ENCODE data around the gene ZNF506.
"Not testable (repeated sequence)": the region's sequence is repeated elsewhere in the genome, so short reads cannot be mapped to it uniquely, and the experiment has no call there.

Gene ZNF506

DNA sequence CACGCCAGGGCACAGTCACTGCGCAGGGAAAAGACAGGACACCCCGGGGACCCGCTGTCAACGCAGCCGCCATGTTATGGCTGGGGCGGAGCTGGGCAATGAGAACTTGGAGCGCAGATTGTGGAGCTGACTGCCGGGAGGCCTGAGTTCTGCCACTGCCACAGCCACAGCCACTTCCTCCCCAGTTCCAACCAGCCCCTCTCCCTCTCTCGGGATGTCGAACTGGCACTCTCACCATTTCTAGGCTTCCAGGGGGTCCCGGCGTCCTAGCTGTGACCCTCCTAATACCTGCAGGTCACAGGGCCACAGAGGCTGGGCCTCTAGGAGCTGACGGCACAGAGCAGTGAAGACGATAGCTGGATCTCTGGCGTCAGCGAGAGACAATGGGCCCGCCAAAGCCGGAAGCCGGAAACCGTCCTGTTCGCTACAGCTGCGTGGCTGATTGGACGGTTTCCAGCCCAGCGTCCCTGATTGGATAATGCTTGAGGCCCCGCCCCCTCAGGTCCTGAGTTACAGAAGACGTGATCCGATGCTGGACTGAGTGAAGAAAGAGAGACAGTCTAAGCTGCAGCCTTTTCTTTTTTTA lies at the start of gene ZNF506:
Gene ZNF506 (minus strand): TSS at position 385 of the 586 bp plus-strand sequence. CDS start 147 bp downstream, at position 238.
- DNase-seq, result peak; percentile 96

DNA sequence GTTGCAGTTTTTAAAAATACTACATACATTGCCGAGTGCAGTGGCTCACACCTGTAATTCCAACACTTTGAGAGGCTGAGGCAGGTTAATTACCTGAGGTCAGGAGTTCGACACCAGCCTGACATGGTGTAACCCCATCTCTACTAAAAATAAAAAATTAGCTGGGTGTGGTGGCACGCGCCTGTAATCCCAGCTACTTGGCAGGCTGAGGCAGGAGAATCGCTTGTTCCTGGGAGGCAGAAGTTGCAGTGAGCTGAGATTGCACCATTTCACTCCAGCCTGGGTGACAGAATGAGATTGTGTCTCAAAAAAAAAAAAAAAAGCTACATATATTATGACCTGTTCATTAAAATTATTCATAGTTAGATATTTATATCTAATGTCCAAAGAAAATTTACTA lies 48.5 kb upstream of the ZNF506 start:
- not testable (repeated sequence) for DNase-seq

DNA sequence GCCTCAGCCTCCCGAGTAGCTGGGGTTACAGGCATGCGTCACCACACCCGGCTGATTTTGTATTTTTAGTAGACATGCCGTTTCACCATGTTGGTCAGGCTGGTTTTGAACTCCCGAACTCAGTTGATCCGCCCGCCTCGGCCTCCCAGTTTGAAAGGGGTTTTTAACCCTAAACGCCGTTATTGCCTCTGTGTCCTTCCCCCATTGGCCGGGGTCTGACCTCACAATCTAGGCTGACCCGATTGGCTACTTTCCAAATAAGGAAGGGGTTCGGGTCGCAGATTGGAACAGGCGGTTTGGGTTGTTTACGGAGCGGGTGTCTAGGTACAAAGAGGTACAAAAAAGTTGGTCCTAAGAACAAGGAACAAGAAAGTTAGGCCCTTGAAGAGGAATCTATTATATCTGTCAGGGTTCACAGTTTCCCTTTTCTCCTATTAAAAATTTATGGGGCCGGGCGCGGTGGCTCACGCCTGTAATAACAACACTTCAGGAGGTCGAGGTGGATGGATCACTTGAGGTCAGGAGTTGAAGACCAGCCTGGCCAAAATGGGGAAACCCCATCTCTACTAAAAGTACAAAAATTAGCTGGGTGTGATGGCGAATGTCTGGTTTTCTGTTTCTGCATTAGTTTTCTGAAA lies 45.2 kb upstream of the ZNF506 start:
- DNase-seq, result no peak

DNA sequence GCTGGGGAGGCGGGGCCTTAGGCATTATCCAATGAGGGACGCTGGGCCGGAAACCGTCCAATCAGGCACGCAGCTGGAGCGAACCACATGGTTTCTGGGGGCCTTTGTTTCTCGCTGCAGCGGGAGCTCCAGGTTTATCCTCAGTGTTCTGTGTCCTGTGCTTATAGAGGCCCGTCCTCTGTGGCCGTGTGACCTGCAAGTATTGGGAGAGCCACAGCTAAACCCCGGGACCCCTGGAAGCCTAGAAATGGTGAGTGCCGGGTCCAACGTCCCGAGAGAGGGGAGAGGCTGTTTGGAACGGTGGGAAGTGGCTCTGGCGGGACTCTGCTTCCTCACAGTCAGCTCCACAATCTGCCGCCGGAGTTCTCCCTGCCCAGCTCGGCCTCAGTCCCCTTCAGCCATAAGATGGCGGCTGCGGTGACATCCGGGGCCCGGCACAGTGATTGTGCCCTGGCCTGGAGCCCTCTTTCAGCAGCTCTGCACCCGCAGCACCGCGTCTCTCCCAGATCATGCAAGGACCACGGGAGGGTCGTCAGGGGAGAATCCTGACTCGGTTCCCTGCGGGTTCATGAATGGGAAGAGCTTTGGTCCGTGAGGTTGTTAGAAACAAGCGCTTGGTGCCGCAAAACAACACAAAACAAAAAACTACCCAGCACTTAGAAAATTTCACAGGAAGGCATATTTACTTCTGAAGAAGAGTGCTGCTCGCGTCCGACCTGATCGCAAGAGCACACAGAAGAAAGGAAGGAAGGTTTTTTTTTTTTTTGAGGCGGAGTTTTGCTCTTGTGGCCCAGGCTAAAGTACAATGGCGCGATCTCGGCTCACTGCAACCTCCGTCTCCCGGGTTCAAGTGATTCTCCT lies 44.4 kb upstream of the ZNF506 start, which contains the start of gene ZNF253:
Gene ZNF253 (plus strand): TSS at position 133 of the 861 bp plus-strand sequence. CDS start 115 bp downstream, at position 248.
- peak; percentile 96 for DNase-seq

DNA sequence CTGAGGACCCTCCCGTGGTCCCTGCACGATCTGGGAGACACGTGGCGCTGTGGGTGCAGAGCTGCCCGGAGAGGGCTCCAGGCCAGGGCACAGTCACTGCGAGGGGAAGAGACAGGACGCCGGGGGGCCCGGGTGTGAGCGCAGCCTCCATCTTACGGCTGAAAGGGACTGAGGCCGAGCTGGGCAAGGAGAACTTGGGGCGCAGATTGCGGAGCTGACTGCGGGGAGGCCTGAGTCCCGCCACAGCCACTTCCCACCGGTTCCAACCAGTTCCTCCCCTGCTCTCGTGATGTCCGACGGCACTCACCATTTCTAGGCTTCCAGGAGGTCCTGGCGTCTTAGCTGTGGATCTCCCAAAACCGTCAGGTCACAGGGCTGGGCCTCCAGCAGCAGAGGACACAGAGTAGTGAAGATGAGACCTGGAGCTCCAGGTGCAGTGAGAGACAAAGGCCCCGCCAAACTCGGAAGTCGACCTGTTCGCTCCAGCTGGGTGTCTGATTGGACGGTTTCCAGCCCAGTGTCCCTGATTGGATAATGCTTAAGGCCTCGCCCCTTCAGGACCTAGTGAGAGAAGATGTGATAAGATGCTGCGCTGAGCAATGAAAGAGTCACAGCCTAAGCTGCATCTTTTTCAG lies 39.3 kb upstream of the ZNF506 start:
- no peak for DNase-seq

DNA sequence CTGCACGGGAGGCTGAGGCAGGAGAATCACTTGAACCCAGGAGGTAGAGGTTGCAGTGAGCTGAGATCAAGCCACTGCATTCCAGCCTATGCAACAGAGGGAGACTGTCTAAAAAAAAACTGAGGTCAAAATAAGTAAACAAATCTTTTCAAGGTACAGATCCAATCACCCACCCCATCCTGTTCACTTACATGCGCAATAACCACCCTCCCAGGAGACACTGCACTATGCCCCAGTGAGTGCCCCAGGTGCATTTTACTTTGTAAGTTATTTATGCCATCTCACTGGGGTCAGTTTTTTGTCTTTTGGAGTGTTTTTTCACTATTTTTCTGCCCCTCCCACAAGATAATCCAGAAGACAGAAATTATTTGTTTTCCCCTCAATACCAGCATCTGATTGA lies 37.2 kb upstream of the ZNF506 start:
- DNase-seq, result no peak

DNA sequence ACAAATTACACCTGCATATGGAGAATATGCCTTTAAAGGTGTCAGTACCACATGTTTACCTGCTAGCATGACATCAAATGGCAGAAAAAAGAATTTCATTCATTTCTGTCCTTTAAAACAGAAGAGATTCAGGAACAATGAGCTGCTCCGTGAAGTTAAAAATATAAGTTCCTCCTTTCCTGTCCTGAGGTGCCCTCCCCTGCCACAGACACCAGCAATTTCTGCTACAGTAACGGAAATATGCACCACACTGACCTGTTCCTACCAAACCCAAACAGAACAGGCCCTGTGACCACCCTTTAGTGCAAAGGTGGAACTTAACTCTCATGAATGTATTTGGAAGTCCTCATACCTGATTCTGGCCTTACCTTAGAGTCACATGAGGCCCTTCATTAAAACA lies 30.2 kb upstream of the ZNF506 start:
- not testable (repeated sequence) for DNase-seq

DNA sequence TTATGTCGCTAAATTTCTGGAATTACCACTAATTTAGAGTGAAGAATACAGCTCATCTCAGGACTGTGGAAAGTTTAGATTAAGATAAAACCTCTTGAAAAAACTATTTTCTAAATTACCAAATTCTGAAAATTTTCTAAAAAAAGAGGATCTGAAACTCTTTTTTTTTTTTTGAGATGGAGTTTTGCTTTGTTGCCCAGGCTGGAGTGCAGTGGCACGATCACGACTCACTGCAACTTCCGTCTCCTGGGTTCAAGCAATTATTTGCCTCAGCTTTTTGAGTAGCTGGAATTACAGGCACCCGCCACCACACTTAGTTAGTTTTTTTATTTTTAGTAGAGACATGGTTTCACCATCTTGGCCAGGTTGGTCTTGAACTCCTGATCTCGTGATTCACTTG lies 27.5 kb upstream of the ZNF506 start:
- DNase-seq, result no peak

DNA sequence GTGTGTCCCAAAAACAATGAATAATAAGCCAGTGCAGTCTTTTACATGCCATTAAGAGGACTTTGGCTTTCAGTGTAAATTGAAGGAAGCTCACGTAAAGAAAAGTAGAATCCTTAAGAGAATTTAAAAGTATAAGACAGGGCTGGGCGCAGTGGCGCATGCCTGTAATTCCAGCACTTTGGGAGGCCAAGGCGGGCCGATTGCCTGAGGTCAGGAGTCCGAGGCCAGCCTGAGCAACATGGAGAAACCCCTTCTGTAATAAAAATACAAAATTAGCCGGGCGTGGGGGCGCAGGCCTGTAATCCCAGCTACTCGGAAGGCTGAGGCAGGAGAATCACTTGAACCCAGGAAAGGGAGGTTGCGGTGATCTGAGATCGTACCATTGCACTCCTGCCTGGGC lies 26.2 kb upstream of the ZNF506 start:
- DNase-seq, result no peak

DNA sequence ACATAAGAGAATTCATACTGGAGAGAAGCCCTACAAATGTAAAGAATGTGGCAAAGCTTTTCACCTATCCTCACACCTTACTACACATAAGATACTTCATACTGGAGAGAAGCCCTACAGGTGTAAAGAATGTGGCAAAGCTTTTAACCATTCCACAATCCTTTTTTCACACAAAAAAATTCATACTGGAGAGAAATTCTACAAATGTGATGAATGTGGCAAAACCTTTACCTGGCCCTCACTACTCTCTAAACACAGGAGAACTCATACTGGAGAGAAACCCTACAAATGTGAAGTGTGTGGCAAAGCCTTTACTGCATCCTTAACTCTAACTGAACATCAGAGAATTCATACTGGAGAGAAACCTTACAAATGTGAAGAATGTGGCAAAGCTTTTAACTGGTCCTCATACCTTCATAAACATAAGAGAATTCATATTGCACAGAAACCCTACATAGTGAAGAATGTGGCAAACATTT lies 14.0 kb upstream of the ZNF506 start:
- no peak for DNase-seq

DNA sequence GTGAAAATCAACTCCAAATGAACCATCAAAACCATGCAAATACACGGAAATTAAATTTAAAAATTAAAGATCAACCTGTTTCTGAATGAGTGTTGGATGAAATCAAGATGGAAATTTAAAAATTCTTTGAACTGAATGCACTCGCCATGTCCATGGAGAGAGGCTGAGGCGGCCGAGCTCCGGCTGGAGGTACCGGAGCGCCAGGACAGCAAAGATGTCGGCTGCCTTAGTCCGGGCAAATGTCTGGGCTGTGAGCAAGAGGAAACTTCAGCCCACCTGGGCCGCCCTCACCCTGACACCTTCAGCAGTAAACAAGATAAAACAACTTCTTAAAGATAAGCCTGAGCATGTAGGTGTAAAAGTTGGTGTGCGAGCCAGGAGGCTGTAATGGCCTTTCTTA lies 5.3 kb upstream of the ZNF506 start:
- DNase-seq, result no peak

DNA sequence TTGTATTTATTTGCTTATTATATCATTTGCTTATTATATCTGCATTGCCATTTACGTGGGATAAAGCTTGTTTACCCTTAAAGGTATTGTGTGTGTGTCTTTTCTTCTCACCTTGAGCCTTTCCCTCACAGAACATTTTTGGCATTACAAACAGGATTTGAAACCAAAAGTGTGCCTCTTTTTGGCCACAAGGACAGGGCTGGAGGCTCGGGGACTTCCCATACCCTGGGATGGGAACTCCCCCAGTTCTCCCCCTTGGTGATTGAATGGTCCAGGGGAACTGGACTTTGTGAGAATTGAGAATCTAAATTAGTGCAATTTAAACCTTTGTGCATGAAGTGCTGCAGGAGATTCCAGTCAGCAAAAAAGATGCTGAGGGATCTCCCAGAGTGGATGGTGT lies 2.4 kb upstream of the ZNF506 start:
- no peak for DNase-seq

DNA sequence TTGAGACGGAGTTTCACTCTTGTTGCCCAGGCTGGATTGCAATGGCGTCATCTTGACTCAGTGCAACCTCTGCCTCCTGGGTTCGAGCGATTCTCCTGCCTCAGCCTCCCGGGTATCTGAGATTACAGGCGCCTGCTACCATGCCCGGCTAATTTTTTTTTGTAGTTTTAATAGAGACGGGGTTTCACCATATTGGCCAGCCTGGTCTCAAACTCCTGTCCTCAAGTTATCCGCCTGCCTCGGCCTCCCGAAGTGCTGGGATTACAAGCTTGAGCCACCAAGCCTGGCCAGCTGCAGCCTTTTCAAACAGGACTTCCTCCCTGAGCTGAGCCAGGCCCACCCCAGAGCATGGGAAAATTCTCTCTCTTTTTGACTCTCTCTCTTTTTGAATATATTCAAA lies 426 bp upstream of the ZNF506 start:
- DNase-seq, result not testable (repeated sequence)

DNA sequence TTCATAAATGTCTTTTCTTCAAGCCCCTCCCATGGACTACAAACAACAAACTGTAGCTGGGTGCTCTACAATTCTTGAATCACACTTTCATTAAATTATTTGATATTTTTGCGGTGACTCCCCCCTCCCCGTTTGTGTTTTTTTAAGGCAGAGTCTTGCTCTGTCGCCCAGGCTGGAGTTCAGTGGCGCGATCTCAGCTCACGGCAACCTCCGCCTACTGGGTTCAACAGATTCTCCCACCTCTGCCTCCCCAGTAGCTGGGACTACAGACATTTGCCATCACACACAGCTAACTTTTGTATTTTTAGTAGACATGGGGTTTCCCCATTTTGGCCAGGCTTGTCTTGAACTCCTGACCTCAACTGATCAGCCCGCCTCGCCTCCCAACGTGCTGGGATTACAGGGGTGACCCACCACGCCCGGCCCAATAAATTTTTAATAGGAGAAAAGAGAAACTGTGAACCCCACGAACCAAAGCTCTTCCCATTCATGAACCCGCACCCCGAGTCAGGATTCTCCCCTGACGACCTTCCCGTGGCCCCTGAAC lies 703 bp downstream of the ZNF506 start:
- no peak for DNase-seq

DNA sequence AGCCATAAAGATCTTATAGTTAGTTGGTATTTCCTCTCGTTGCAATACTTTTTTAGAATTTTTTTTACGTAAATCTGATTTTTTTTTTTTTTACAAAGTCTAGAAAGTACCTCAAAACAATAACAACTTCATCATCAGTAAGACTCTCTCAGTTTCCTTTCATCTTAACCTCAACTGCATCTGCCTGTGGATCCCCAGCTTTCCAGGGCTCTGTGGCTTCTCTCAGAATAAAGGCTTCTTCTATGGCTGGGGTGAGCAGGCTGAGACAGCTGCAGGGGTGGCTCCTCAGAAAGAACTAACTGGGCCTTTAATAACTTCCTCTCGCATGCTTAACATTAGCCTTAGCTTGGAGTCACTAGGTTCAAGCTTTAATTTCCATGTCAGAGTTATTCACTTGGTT lies 4.2 kb downstream of the ZNF506 start:
- DNase-seq, result no peak

DNA sequence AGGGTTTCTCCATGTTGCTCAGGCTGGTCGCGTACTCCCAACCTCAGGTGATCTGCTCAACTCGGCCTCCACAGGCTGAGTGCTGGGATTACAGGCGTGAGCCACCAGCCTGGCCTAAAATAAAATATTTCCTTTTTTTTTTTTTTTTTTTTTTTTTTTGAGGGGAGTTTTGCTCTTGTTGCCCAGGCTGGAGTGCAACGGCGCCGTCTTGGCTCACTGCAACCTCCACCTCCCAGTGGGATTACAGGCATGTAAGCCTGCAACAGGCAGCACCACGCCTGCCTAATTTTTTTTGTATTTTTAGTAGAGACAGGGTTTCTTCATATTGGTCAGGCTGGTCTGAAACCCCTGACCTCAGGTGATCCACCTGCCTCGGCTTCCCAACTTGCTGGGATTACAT lies 4.9 kb downstream of the ZNF506 start:
- no peak for DNase-seq

DNA sequence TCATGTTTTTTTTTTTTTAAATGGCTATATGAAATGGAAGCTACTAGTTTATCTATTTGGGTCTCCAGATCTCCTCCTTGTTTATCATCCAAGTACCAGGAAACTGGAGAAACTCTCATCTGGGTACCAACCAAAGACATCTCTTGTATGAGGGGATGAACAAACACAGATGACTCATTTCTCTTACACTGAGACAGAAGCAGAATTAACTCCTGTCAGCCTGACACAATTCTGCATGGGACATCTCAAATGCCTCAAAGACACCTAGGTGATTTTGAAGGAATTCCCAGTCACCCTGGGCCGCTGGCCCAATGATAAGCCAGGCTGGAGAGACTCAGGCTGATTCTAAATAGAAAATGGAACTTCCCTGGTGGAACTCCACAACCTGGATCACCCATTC lies 9.6 kb downstream of the ZNF506 start:
- DNase-seq, result not testable (repeated sequence)

DNA sequence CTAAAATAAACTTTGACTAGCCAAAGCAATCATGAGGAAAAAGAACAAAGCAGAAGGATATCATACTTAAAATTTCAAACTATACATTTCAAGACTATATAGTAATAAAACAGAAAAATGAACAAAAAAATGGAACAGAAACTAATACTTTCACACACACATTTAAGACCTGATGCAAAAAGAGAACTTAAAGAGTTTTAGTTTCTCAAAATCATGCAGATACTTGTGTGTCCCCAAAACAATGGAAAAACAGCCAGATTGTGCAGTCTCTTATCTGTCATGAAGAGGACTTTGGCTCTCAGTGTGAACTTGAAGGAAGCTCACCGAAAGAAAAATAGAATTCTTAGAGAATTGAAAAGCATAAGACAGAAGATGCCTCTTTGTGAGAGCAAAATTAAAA lies 16.1 kb downstream of the ZNF506 start:
- no peak for DNase-seq

DNA sequence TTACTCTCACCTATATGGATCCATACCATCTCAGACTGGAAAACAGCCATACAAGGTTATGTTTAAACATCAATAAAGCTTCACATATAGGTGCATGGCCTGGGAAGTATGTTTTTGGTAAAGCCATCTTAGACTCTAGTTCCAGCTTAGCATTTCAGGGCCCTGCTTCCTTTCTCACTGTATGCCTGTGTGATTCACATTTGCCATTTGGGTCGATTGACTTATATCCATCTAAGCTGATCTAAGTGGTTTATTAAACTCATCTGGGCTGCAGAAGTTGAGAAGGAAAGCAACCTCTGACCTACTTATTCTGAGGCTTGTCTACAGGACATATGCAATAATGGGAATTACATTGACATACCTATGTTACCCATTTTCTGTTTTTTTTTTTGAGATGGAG lies 33.5 kb downstream of the ZNF506 start:
- no peak for DNase-seq

DNA sequence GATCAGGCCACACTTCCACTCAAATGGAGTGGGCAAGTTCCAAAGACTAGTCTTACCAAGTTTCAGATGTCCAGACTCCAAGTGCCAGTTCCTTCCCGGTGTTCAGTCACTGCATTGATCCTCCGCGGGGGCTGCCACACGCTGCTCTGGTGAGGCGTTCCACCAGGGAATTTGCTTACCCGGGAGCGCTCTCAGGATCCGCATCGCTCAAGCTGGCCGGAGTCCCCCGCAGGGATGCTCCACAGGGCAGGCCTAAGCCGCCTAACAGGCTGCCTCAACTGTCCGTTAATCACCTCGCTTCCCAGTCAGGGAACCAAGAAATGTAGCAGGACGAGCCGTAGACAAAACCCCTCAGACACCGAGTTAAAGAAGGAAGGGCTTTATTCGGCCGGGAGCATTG lies 36.1 kb downstream of the ZNF506 start:
- DNase-seq, result not testable (repeated sequence)

DNA sequence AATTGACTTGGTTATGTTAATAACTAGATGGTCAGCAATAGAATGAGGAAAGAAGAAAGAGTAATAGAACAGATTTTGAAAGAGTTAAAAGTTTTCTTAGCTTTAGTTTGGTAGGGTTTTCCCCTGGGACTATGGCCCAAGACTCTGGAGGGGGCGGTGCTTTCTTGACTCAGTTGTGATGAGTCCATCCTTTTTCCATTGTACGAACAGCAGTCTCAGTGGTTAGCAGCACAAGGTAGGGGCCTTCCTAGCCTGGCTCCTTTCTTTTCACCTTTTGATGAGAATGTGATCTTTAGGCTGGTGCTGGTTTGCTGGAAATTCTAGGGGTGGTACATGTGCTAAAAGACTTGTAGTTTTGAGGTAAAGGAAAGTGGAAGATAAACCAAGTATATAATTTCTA lies 38.8 kb downstream of the ZNF506 start:
- no peak for DNase-seq

DNA sequence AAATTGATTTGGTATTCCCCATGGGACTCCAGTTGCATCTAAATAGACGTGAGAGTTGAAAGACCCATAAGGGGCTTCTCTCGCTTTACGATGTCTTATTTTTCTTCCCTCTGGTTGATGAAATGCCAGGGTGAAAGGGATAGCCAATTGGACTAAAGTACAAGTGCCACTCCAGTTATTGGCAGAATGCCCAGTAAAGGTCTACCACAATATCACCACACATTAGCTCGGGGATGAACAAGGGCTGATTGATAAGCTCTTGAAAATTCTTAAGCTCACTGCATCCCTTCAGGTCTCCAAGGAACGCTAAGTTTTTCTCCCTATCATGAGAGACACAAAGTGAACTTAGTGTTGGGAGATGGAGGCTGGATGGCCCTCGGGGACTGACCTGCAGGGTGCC lies 39.8 kb downstream of the ZNF506 start:
- peak; percentile 58 for DNase-seq

DNA sequence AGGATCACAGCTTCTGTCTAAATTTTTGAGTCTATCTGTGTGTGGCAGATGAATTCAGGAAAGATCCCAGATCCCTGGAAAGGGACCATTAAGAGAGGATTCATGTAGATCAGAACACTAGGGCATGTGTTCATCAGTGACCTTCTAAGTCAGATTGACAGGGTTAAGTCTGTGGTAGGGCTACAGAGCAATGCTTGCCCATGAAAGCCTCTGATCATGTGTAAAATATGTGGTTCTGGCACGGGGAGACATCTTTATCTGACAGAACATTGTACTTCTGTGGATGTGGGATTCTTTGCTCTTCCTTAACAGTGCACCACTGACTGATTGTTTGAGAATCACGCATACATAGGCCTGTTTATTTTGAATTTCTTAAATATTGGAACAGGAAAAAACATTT lies 42.9 kb downstream of the ZNF506 start:
- DNase-seq, result no peak

Measured in NCI-H510A (cell line).